GM21825 (cell line): ENCODE data around the gene AGXT.

Experiments
- ATAC-seq: cut with Tn5 transposase; IDR thresholded peaks from one replicate; pipeline ENCODE4 v1.9.1; 2021; ENCODE audit warnings: mild to moderate bottlenecking, moderate library complexity; ENCODE audit not compliant: unreplicated experiment

Gene AGXT

DNA sequence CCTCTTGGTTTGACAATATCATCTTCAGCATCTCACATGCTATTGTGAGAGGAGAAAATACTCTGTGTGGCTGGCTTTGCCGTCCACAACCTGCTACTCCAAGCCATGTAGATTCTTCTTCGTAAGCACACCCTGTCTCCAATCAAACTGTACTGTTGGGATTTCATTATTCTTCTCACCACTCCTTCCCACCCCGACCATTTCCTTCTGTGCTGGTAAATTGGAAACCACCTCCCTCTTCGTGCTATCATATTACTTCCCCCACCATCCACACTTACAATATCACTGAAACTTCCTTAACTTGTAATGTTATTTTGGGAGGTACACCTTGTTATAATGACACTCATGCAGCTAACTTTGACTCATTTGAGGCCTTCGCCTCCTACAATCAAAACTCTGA is 3.2 kb upstream of the AGXT start:
- no peak for ATAC-seq

DNA sequence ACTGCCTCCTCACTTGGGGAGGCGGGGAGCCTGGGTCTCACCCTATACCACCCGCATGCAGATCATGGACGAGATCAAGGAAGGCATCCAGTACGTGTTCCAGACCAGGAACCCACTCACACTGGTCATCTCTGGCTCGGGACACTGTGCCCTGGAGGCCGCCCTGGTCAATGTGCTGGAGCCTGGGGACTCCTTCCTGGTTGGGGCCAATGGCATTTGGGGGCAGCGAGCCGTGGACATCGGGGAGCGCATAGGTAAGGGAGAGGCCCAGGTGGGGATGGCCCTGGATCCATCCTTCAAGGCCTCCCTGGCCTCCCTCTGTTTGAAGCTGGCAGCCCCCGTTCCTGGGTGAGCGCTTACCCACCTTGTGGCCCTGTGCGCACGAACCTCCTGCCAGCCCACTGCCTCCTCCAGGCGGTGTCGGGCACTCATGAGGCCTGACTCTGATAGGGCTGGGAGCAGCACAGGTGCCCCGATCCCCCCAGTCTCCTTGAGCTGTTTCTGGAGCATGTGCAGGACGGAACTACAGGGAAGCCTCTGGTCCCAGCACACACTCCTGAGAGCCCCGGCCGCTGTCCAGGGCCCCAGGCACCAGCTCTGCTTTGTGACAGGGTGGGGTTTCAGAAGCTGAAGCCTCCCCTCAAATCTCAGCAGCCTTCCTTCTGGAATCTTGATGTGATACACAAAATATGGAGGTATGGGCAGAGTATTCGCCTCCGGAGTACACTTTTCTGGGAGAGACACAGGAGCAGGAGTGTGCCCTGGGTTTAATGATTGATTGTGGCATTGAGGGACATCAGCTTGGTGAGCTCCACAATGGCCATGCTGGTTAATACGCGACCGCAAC is 708 bp downstream of the AGXT start:
- no peak for ATAC-seq

DNA sequence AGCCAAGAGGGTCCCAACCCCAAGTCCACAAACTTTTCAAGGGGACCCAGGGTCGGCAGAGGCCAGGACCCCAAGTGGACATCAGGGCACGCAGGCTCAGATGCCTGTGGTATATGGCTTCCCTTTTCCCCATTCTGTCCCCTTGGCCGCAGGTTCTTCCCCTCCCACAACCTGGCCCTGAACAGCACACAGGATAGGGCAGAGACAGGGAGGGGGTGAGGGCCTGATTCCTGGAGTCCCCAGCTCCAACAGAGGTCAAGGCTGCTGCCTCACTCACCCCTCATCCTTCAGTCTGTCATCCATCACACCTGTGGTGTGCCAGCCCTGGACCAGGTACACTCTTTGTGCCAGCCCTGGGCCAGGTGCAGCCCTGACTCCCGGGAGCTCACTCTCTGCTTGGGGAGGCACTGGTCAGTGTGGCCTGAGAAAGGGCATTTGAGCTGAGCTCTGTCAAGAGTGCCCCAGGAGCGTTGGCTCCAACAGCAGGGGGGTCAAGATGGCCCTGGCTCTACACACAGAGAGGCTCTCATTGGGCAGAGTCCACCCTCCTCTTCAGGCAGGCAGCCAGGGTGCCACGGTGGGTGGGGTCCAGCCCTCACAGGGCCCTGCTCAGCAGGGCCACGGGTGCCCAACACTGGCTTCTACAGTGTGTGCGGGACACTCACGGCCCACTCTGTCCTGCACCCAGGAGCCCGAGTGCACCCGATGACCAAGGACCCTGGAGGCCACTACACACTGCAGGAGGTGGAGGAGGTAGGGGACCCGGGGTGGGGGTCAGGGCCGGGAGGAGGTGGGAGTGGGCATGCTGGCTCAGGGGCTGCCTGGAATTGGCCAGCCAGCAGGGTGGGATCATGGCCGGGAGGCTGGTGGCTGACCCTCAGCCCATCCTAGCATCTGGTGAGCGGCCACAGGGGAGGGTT is 1.6 kb downstream of the AGXT start:
- no peak for ATAC-seq

DNA sequence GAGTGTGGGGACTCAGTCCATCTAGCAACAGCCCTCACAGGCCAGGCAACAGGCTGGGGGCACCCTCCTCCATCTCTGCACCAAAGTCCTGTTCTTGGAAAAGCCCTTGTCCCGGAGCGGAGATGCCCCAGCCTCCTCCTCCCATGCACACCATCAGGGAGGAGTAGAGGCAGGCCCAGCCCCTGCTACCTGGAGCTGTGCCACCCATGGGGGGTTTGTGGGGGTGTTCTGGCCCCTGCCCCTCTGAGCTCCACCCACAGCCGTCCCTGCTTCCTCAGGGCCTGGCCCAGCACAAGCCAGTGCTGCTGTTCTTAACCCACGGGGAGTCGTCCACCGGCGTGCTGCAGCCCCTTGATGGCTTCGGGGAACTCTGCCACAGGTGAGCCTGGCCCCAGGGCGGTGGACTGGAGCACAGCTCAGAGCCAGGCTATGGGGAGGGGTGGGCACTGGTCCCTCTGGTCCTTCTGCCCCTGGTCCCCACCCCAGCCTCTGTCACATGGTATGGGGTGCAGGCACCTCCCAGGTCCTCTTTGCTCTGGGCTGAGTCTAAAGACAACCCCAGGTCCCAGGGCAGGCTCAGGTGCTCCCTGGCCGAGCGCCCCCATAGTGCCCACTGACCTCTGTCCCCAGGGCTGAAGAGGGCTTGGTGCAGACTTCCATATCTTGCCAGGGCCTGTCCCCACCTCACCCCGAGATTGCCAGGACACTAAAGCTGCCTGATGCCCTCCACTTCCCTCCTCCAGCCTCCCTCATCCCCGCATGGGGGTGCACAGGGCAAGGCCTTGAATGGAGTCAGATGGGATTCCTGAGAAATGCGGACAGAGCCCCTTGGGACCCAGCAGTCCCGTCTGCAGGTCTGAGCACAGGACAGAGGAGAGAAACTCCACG is 2.7 kb downstream of the AGXT start:
- ATAC-seq = no peak

DNA sequence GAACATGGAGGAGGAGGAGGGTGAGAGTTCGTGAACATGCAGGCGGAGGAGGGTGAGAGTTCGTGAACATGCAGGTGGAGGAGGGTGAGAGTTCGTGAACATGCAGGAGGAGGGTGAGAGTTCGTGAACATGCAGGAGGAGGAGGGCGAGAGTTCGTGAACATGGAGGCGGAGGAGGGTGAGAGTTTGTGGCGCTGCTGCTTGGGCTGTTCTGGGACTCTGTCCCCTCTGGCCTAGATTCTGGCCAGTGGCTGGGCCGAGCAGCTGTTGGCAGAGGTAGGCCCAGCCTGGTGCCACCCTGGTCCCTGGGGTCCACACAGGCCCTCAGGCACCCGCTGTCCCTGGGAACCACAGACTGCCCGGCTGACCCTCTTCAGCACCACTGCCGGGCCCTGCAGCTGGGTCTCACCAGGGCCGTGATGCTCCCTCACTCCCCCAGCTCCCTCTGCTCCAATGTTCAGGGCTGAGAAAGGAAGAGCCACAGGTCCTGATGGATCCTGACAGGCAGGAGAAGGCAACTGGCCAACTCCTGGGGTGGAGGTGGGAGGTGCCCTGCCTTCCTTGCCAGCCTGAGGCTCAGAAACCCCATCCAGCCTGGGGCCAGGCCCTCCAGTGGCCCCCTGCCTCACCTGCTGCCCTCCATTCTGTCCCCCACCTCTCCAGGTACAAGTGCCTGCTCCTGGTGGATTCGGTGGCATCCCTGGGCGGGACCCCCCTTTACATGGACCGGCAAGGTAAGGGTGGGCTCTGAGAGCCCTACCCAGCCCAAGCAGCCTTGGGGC is 3.9 kb downstream of the AGXT start:
- ATAC-seq = no peak

DNA sequence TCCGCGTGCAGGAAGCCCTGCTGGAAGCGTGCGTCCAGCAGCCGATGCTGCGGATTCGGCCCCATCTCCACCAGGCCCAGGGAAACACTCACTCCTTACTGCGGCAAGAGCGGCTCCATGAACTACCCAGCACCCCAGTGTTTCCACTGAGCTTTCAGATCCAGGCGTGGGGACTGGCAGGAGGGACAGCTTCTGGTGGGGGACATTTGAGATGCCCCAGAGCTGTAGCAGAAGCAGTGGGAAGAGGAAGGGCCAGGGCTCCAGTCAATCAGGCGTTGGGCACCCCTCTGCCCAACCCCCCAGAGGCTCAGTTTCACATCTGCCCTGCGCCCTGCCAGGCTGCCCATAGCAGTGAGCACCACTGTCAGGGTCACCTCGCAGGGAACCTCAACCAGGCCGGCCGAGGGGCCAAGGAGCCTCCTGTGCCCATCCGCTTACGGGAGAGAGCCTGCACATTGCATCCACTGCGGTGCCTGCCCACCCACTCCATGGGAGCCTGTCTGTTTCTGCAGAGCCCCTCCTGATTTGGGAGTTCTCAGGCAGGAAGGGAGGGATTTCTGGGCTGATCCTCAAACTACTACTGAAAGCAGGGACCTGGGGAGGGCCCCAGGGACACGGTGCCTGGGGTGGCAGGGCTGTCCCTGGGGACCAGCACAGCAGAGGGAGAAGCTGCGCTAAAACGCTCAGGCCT is 4.6 kb downstream of the AGXT start:
- no peak for ATAC-seq

DNA sequence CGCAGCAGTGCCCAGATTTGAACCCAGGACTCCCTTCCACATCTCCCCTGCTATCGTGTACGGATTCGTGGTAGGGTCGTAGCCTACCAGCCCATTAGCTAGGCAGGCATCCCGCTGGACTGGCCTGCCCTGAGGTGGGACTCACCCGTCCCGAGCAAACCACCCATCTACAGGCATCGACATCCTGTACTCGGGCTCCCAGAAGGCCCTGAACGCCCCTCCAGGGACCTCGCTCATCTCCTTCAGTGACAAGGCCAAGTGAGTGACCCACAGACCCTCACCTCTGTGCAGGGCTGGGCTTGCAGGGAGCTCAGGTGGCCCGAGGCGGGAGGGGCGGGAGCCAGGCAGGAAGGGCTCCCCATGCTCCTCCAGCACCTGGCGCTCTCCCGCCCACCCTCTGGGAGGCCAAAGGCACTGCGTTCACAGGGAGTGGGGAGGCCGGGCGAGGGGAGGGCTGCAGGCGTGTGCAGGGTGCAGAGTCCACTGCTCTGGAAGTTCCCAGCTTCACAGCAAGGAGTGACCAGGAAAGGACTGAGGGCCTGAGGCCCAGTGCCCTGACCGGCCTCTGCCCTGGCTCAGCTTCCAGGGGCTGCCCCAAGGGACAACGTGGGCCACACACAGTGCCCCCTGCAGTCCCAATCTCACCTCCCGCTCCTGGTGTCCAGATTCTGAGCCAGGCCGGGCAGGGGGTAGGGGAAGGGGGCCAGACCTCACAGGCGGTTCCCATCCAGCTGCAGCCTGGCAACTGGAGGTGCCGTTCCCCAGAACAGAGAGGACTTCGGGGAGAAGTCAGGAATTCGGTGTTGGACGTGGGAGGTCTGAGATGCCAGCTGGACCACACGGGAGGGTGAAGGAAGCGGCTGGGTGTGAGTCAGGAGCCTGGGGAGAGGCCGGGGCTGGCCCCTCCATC is 5.4 kb downstream of the AGXT start:
- no peak for ATAC-seq

DNA sequence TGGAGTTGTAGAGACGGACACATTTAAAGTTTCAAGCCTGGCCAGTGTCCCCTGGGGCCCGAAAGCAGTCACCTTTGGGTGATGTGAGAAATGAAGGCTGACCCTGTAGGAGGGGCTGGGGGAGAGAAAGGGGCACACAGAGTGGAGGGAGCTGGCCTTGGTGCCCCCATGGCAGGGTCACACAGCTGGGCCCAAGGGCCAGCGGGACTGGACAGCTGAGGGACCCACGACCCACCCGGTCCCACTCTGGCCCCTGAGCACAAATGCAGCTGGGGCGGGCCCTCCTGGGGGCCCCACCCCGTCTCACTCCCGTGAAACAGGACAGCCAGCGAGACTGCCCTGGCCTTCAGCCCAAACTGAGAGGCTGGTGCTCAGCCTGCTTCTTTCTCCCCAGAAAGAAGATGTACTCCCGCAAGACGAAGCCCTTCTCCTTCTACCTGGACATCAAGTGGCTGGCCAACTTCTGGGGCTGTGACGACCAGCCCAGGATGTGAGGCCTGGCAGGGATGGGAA is 6.1 kb downstream of the AGXT start:
- ATAC-seq = no peak

DNA sequence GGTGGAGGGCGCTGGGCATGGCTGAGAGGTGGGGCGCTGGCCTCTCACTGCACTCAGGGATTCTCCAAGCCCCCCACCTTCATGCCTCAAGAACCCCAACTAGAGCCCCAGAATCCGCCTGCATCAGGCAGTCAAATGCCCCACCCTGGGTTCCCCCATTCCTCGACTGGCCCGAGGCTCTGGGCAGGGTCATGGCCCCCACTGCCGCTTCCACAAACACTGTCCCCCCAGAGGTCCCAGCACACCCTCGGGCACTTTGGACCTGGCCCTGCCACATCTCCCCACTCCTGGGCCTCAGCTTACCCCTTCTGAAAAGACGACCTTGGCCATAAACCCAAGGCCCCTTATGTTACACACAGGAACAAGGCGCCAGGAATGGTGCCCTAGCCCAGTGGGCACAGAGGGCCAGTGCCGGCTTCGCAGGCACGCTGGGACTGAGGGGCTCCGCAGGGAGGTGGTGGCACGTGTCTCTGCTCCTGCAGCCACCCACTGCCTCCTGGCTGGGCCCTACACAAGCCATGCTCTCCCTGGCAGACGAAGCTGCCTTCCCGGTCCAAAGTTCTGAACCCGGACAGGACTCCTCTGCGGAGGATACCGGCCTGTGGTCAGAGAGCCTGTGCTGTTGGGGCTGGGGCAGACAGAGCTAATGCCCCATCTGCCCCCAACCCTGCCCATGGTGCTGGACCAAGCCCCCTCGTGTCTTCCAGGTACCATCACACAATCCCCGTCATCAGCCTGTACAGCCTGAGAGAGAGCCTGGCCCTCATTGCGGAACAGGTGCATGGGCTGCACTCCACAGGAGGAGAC is 6.8 kb downstream of the AGXT start:
- no peak for ATAC-seq

DNA sequence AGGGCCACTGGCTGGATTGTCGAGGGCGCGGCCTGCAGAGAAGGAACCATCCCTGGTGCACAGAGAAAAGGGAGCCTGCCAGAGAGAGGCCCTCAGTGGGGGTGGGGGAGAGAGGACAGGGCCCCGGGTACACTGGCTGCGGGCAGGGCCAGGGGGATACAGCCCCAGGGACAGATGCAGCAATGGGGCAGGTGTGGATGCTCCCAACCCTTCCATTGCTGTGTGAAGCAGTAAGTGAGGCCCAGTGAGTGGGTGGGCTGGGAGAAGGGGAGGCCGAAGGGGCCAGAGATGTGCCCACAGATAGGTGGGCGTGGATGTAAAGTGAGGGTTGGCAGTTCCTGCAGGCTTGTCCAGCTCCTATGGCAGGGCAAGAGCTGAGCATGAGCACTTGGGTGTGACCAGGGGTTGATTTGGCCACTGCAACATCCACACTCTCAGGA is 7.4 kb downstream of the AGXT start:
- ATAC-seq = no peak

DNA sequence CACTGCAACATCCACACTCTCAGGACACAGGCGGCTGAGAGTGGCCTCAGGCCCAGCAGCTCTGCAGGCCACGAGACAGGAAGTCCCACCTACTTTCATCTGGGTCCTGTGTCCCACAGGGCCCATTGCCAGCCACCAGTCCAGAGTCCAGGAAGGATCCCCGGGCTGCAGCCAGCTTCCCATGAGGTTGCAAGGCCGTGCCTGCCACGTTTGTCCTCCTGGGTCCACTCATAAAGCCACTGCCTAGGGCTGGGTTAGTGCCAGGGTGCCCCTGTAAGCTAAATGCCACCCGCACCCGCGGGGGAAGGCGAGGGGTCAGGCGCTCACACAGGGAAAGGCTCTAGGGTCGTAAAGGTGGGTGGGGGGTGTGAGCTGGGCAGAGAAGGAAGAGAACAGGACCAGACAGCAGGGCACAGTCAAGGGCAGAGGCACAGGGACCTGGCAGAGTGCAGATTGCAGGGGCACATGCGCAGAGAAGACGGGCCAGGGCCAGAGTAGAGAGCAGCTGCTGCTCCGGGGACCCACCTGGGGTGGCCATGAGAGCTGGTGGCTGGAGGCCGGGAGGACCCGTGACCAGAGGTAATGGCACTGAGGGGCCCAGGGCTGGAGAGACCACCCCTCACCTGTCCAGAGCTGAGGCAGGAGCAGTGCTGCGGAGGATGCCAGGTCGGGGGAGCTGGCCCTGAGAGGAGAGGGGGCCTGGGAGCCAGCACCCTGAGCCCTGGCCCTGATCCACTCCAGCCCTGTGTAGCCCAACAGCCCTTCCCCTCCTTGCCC is 8.0 kb downstream of the AGXT start:
- ATAC-seq = no peak

DNA sequence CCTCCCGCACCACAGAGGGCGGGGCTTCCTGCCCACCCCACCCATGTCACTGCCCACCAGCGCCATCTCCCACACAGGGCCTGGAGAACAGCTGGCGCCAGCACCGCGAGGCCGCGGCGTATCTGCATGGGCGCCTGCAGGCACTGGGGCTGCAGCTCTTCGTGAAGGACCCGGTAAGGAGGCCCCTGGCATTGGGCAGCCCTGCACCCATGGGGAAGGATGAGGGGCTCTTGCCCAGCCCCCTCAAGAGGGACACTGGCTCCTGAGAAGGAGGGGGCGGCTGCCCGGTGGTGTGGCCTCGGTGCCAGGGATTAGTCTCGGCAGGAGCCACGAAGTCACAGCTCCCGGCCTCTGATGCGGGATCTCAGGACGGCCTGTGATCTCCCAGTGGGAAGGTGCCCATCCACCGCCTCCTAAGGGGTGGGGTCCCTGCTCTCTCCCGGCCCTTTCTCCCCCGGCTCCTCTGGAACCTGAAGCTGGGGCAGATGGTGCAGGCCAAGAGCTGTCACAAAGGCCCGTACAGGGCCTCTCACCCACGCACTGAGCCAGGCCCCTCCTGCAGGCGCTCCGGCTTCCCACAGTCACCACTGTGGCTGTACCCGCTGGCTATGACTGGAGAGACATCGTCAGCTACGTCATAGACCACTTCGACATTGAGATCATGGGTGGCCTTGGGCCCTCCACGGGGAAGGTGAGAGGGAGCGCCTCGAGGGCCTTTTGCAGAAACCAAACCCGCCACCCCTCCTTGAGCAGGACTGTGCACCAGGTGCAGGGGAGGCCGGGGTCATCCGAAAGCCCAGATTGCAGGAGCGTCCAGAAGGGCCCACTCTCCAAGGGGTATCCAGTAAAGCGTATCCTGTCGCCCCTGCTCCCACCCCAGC is 9.1 kb downstream of the AGXT start:
- no peak for ATAC-seq

DNA sequence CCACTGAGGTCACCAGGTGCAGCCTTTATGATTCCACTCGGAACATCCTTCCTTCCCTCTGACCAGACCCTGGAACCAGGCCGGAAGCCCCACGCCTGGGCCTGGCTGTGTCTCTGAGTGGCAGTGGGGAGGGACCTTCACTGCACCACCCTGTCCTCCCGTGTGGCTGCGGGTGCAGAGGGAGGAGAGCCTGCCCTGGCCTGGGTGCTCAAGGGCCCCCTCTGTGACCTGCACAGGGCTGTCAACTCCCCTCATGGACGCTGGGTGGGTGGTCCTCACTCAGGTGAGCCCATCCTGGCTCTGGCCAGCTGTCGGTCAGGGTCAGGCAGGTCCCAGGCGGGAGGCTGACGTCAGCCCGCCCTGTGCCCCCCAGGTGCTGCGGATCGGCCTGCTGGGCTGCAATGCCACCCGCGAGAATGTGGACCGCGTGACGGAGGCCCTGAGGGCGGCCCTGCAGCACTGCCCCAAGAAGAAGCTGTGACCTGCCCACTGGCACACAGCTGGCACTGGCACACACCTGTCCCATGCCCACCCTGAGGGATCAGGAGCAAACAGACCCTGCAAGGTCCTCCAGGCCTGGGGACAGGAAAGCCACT is 9.8 kb downstream of the AGXT start:
- no peak for ATAC-seq

DNA sequence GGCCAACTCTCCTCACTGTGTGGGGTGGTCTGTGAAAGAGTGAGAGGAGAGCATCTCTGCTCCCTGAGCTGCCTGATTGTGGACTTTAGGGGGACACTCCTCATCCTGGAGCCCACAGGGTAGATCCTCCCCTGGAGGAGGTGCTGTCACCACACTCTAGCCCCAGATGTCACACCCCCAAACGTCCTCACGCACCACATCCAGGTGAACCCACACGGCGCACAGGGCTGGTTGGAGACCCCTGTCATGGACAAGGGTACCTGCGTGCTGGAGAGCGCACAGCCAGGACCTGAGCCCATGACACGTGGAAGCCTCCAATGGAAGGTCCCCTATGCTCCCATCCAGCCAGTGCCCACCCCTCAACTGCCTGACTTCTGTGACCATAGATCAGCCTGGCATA is 10.5 kb downstream of the AGXT start:
- no peak for ATAC-seq

DNA sequence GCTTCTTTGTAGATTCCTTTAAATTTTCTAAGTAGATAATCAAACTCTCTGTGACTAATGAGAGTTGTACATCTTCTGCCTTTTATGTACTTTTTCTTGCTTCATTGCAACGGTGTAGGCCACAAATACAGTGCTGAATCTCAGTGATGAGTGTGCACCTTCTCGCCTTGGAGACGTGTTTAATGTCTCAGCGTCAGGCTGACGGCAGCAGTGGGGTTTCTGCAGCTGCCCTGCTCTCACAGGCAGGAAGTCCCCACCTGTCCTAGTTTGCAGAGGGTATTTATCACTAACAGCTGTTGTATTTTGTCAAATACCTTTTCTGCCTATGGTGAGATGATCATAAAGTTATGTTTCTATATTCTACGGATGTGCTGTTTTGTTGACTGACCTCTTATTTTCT is 13.3 kb downstream of the AGXT start:
- no peak for ATAC-seq
